B cell (primary cell): ENCODE data around the gene LMX1B. TPM values are rescaled to one million over a fixed set of nuclear protein-coding genes. Genes with fewer than 3 reads are reported as not detected.
A peak's percentile ranks its signal among the peaks of the same experiment; 100 is the strongest.

ENCODE experiments used
- ATAC-seq: fragments of 200-7000 bp; cut with Tn5 transposase; one replicate; pipeline ENCODE4 v1.10.0; 2021; ENCODE audit warnings: low read depth, mild to moderate bottlenecking, moderate number of reproducible peaks, moderate library complexity
- CTCF ChIA-PET: fragments of 350-600 bp; sonication (Branson Sonifier 250); formaldehyde crosslinking; loops from one replicate; lab custom pipeline; 2021; ENCODE audit warnings: antibody characterized with exemption, inconsistent platforms; lab: Charles Lee
- POLR2A ChIA-PET: fragments of 350-600 bp; sonication (Branson Sonifier 250); formaldehyde crosslinking; loops from one replicate; lab custom pipeline; 2021; ENCODE audit warnings: antibody characterized with exemption; lab: Charles Lee
- DNase-seq: peaks from one replicate; pipeline ENCODE4 v3.0.0; 2013
- H2AFZ ChIP-seq: 2 replicates; pipeline ENCODE4 v1.6.1; 2012; ENCODE audit warnings: mild to moderate bottlenecking, low read depth, low read length; ENCODE audit not compliant: insufficient read depth, poor library complexity, severe bottlenecking
- H3K27ac ChIP-seq, 2 donors: 1 replicate in 1 of 2; 2 replicates in 1 of 2; pipeline ENCODE4 v1.5.1; 2012 to 2013; ENCODE audit warnings: low read length in 2 of 2, mild to moderate bottlenecking in 2 of 2, moderate library complexity in 1 of 2
- H3K27me3 ChIP-seq, 4 experiments: fragments of 200-600 bp in 1 of 4; sonication (generic) in 1 of 4; replicated peaks in 1 of 4; 1 replicate in 2 of 4; 2 replicates in 2 of 4; pipeline versions ENCODE4 v1.6.1 to v1.7.0; 2013 to 2016; ENCODE audit warnings: low read length in 3 of 4, mild to moderate bottlenecking in 2 of 4, mixed read lengths in 1 of 4, moderate library complexity in 1 of 4; ENCODE audit not compliant: insufficient read depth in 4 of 4, control insufficient read depth in 3 of 4; ENCODE audit errors: control extremely low read depth in 1 of 4
- H3K36me3 ChIP-seq, 2 experiments: replicated peaks in 1 of 2; 1 replicate in 1 of 2; 2 replicates in 1 of 2; pipeline versions ENCODE4 v1.6.1 to v1.7.1; 2013; ENCODE audit warnings: low read length in 1 of 2; ENCODE audit not compliant: insufficient read depth in 2 of 2, control insufficient read depth in 1 of 2; ENCODE audit errors: control extremely low read depth in 1 of 2, extremely low read depth in 1 of 2
- H3K4me1 ChIP-seq, 2 donors: fragments of 200-600 bp in 1 of 2; sonication (generic) in 1 of 2; 1 replicate in 1 of 2; 2 replicates in 1 of 2; pipeline versions ENCODE4 v1.5.1 to v1.6.1; 2013 to 2017; ENCODE audit warnings: low read length in 2 of 2; ENCODE audit not compliant: control insufficient read depth in 2 of 2, insufficient read depth in 2 of 2
- H3K4me2 ChIP-seq: replicated peaks from 2 replicates; pipeline ENCODE3; 2012; ENCODE audit warnings: mild to moderate bottlenecking, low read depth, low read length; ENCODE audit not compliant: poor library complexity, severe bottlenecking
- H3K4me3 ChIP-seq, 5 experiments: fragments of 200-600 bp in 1 of 5; sonication (generic) in 1 of 5; 1 replicate in 3 of 5; 2 replicates in 2 of 5; pipeline versions ENCODE4 v1.5.1 to v1.7.0; 2011 to 2016; ENCODE audit warnings: low read length in 4 of 5, mild to moderate bottlenecking in 4 of 5, low read depth in 2 of 5, control low read depth in 1 of 5, moderate library complexity in 1 of 5; ENCODE audit not compliant: insufficient read depth in 1 of 5; ENCODE audit errors: control extremely low read depth in 1 of 5, extremely low read depth in 1 of 5
- H3K79me2 ChIP-seq: fragments of 200-600 bp; sonication (generic); one replicate; pipeline ENCODE4 v1.6.0; 2016; ENCODE audit warnings: low read length; ENCODE audit not compliant: control insufficient read depth, insufficient read depth
- H3K9ac ChIP-seq: fragments of 200-600 bp; sonication (generic); 2 replicates; pipeline ENCODE4 v1.6.1; 2017; ENCODE audit warnings: mild to moderate bottlenecking, low read length, moderate library complexity
- H3K9me3 ChIP-seq, 3 donors: one replicate each; pipeline versions ENCODE4 v1.6.1 to v1.7.1; 2013; ENCODE audit warnings: low read length in 2 of 3; ENCODE audit not compliant: control insufficient read depth in 2 of 3, insufficient read depth in 1 of 3; ENCODE audit errors: control extremely low read depth in 1 of 3
- H4K20me1 ChIP-seq: 2 replicates; pipeline ENCODE4 v1.6.0; 2012; ENCODE audit warnings: mild to moderate bottlenecking, low read length; ENCODE audit not compliant: insufficient read depth, control insufficient read depth, poor library complexity, severe bottlenecking
- H3K27ac Mint-ChIP-seq: one replicate; pipeline ENCODE4 v1.8.0; 2021; ENCODE audit warnings: mixed read lengths
- H3K27me3 Mint-ChIP-seq: one replicate; pipeline ENCODE4 v1.8.0; 2021; ENCODE audit warnings: mixed read lengths
- H3K4me1 Mint-ChIP-seq: one replicate; pipeline ENCODE4 v1.8.0; 2021; ENCODE audit warnings: mixed read lengths
- H3K4me3 Mint-ChIP-seq: one replicate; pipeline ENCODE4 v1.8.0; 2021; ENCODE audit warnings: mixed read lengths
- H3K9me3 Mint-ChIP-seq: one replicate; pipeline ENCODE4 v1.8.0; 2022; ENCODE audit warnings: mixed read lengths; ENCODE audit not compliant: insufficient read depth
- EZH2 ChIP-seq: IDR thresholded peaks from 2 replicates; pipeline ENCODE4 v1.6.1; 2012; ENCODE audit warnings: borderline replicate concordance, low read depth, mild to moderate bottlenecking, moderate library complexity, low read length; ENCODE audit not compliant: insufficient read depth, poor library complexity, severe bottlenecking
- WGBS: methylation state at CpG from one replicate; pipeline ENCODE4 v1.1.5; 2013; ENCODE audit warnings: missing lambda C conversion rate; ENCODE audit not compliant: insufficient coverage; 5-methylcytosine and 5-hydroxymethylcytosine counted together
- intact Hi-C: fragments of 100-400 bp; cut with micrococcal nuclease; formaldehyde crosslinking; loops from one replicate; pipeline ENCODE4 v1.10.0; 2022
- polyA plus RNA-seq: library from polyadenylated mRNA; depleted of rRNA; stranded (reverse); fragments of >200 nt; gene quantifications from 2 replicates; pipeline ENCODE4 v1.2.3, GENCODE V29; 2012
- total RNA-seq, 2 donors: library from RNA; stranded (reverse); fragments of 120-200 nt in 1 of 2; gene quantifications; 1 replicate in 1 of 2; 2 replicates in 1 of 2; pipeline versions ENCODE4 v1.2.3 to v1.2.4, GENCODE V29; 2013 to 2022
- TF ChIP-seq, protein P1 (sequence below): fragments of 200-600 bp; IDR thresholded peaks from one replicate; pipeline ENCODE4 v1.8.0; 2022; ENCODE audit warnings: antibody characterized with exemption, mild to moderate bottlenecking

The LMX1B gene
- total and polyA plus RNA-seq, 2 donors (not counting 1 experiment from before 2014, with no cell fraction given): not detected

DNA sequence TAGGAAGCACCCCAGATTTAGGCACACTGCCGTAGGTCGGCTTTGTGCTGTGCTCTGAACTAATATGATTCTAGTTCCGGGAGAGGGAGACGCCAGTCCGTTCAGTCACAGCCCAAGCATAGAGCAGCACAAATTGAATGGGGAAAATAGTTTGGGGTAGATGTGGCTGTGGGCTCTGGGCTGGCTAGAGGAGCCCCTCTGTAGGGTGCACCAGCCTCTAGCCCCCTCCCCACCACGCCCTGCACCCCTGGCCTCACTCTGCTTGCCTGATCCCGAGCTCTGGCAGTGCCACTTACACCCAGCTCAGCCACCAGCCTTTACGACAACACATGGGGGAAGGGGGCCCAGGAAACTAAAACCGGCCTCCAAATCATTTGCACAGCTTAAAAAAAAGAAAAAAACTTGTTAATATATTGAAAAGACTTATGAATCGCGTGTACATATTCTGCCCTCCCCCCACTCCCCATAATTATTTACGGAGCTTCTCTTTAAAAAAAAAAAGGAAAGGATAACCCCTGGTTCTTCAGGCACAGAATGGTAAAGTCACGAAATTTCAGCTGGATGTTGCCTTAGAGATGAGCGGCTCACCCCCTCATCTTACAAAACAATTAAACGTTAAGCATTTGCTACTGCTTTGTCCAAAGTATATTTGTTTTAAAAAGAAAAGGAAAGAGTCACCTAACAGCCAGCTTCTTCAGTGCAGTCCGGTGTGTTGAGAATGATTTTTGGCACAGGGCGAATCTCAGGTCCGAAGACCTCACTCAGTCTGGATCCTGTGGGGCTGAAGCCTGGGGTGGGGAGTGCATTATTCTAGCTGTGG is 3.5 kb downstream of the LMX1B start:
- ChIA-PET POLR2A (no interaction called here), CTCF (interaction anchor here (0.5 to 1.1 kb wide), 2 partner anchors 73 to 98 kb away, joined by 3 read pairs; no protein-coding TSS in a partner anchor)
- Histone ChIP-seq H3K4me3 (no peak overlapping the region), H4K20me1 (no peaks in the 10 kb centered on the region), H3K9me3 (peaks cover 0 to 19% (median 0%) of the 10 kb centered on the region in 3 donors), H2AFZ (no peak overlapping the region), H3K36me3 (no peaks in the 10 kb centered on the region), H3K27ac (no peak overlapping the region), H3K4me2 (no peak overlapping the region), H3K4me1 (peaks cover 25 to 39% of the 10 kb centered on the region in 2 donors), H3K79me2 (no peaks in the 10 kb centered on the region), H3K27me3 (peaks cover 0 to 82% (median 48%) of the 10 kb centered on the region in 4 experiments), H3K9ac (no peak overlapping the region)
- TF ChIP-seq EZH2: no peak
- TF ChIP-seq, protein P1, sequence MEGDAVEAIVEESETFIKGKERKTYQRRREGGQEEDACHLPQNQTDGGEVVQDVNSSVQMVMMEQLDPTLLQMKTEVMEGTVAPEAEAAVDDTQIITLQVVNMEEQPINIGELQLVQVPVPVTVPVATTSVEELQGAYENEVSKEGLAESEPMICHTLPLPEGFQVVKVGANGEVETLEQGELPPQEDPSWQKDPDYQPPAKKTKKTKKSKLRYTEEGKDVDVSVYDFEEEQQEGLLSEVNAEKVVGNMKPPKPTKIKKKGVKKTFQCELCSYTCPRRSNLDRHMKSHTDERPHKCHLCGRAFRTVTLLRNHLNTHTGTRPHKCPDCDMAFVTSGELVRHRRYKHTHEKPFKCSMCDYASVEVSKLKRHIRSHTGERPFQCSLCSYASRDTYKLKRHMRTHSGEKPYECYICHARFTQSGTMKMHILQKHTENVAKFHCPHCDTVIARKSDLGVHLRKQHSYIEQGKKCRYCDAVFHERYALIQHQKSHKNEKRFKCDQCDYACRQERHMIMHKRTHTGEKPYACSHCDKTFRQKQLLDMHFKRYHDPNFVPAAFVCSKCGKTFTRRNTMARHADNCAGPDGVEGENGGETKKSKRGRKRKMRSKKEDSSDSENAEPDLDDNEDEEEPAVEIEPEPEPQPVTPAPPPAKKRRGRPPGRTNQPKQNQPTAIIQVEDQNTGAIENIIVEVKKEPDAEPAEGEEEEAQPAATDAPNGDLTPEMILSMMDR: no peak
- peaks cover 23% of the 10 kb centered on the region for H3K4me1 Mint-ChIP-seq
- H3K27ac Mint-ChIP-seq: no peak overlapping the region
- no peak overlapping the region for H3K4me3 Mint-ChIP-seq
- WGBS: 10% methylated on average over 5 of the region's 18 CpGs
- intact Hi-C loops: no loop called here
- ATAC-seq (no peak), DNase-seq (no peak)
- no peaks in the 10 kb centered on the region for H3K9me3 Mint-ChIP-seq
- peaks cover 62% of the 10 kb centered on the region for H3K27me3 Mint-ChIP-seq

DNA sequence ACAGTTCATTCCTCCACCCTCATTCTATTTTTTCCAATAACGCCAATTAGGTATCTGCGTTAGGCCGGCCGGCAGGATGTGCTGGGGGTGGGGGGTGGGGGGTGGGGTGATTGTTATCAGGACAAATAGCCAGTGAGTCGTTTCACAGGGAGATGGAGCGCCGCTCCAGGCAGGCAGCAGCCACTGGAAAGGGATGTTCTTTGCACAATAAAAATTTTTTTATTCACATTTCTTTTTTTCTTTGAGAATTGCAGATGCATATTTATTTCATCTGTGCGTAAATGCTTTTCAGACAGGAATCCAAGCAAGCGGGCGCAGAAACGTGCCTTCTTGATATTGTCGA is 4.1 kb downstream of the LMX1B start:
- no peak overlapping the region for H3K27ac Mint-ChIP-seq
- H3K9me3 Mint-ChIP-seq: no peaks in the 10 kb centered on the region
- Histone ChIP-seq H3K4me3 (no peak overlapping the region), H3K27ac (no peak overlapping the region), H4K20me1 (no peaks in the 10 kb centered on the region), H3K27me3 (peaks cover 0 to 84% (median 47%) of the 10 kb centered on the region in 4 experiments), H3K36me3 (no peaks in the 10 kb centered on the region), H3K79me2 (no peaks in the 10 kb centered on the region), H3K9ac (no peak overlapping the region), H2AFZ (no peak overlapping the region), H3K4me2 (peak overlapping the region; percentile 41), H3K9me3 (peaks cover 0 to 18% (median 0%) of the 10 kb centered on the region in 3 donors), H3K4me1 (peaks cover 21 to 35% of the 10 kb centered on the region in 2 donors)
- peaks cover 67% of the 10 kb centered on the region for H3K27me3 Mint-ChIP-seq
- intact Hi-C loops: no loop called here
- ATAC-seq (no peak), DNase-seq (no peak)
- POLR2A ChIA-PET: no interaction called here
- TF ChIP-seq EZH2: no peak
- TF ChIP-seq, protein P1: no peak
- WGBS: 24% methylated on average over 4 of the region's 12 CpGs
- CTCF ChIA-PET: interaction anchor here (1.1 kb wide), 1 partner anchor 72 kb away, joined by 3 read pairs; no protein-coding TSS in a partner anchor
- H3K4me1 Mint-ChIP-seq: peaks cover 23% of the 10 kb centered on the region
- H3K4me3 Mint-ChIP-seq: no peak overlapping the region
